ENCODE measurements around the gene VSTM4.

Gene VSTM4

GRCh38 chr10:49076741-49077521 is 38.4 kb downstream of the VSTM4 start:
- no peak overlapping the region for H2BK5ac ChIP-seq (ENCODE audit: low read length)
- H3K4me3 ChIP-seq (ENCODE audit: low read length), result no peak overlapping the region
- H3K4me1 ChIP-seq (ENCODE audit: control insufficient read depth, low read depth, low read length), result no peaks in the 10 kb centered on the region
- no peaks in the 10 kb centered on the region for H3K79me1 ChIP-seq (ENCODE audit: low read length)
- no peak for DNase-seq
- H4K8ac ChIP-seq (ENCODE audit: low read depth, low read length), result no peak overlapping the region
- no peaks in the 10 kb centered on the region for H3K27me3 ChIP-seq (ENCODE audit: insufficient read depth, low read length, poor library complexity)
- no peak overlapping the region for H4K5ac ChIP-seq (ENCODE audit: low read length)
- H2BK120ac ChIP-seq (ENCODE audit: low read depth, low read length), result no peak overlapping the region
- H3K36me3 ChIP-seq (ENCODE audit: control insufficient read depth, insufficient read depth, low read length), result no peaks in the 10 kb centered on the region
- peak overlapping the region; percentile 80 for H3K23ac ChIP-seq (ENCODE audit: low read length)
- H3K4me2 ChIP-seq (ENCODE audit: low read length), result no peak overlapping the region
- no peak overlapping the region for H3K18ac ChIP-seq (ENCODE audit: low read length)
- no peak overlapping the region for H3K27ac ChIP-seq (ENCODE audit: low read depth, low read length)
- H2AK5ac ChIP-seq (ENCODE audit: low read length), result no peak overlapping the region
- H3K9ac ChIP-seq (ENCODE audit: low read length), result no peak overlapping the region
- WGBS (ENCODE audit: extremely low coverage, insufficient coverage, low lambda C conversion rate), result no CpG with 5 or more reads among the region's 13 CpGs
- H3K4ac ChIP-seq (ENCODE audit: low read depth, low read length), result no peak overlapping the region
- no peak overlapping the region for H2BK15ac ChIP-seq (replicated peaks; ENCODE audit: low read depth)
- no peak overlapping the region for H3K56ac ChIP-seq (ENCODE audit: low read length)
- H3K79me2 ChIP-seq (ENCODE audit: control insufficient read depth, insufficient read depth, low read length), result no peaks in the 10 kb centered on the region

- no peak overlapping the region for H3K23ac ChIP-seq (ENCODE audit: low read length)
- no peaks in the 10 kb centered on the region for H3K79me2 ChIP-seq (ENCODE audit: control insufficient read depth, insufficient read depth, low read length)
- H4K5ac ChIP-seq (ENCODE audit: low read length), result no peak overlapping the region
- H3K4me3 ChIP-seq (ENCODE audit: low read length), result no peak overlapping the region
- H3K9ac ChIP-seq (ENCODE audit: low read length), result no peak overlapping the region
- H2AK5ac ChIP-seq (ENCODE audit: low read length), result no peak overlapping the region
- H2BK120ac ChIP-seq (ENCODE audit: low read depth, low read length), result no peak overlapping the region
- H4K8ac ChIP-seq (ENCODE audit: low read depth, low read length), result no peak overlapping the region
- H3K4me2 ChIP-seq (ENCODE audit: low read length), result no peak overlapping the region
- no peaks in the 10 kb centered on the region for H3K4me1 ChIP-seq (ENCODE audit: control insufficient read depth, low read depth, low read length)
- no peak for DNase-seq
- no peaks in the 10 kb centered on the region for H3K79me1 ChIP-seq (ENCODE audit: low read length)
- H3K27me3 ChIP-seq (ENCODE audit: insufficient read depth, low read length, poor library complexity), result no peaks in the 10 kb centered on the region
- H3K18ac ChIP-seq (ENCODE audit: low read length), result no peak overlapping the region
- H3K27ac ChIP-seq (ENCODE audit: low read depth, low read length), result no peak overlapping the region
- H2BK5ac ChIP-seq (ENCODE audit: low read length), result no peak overlapping the region
- WGBS (ENCODE audit: extremely low coverage, insufficient coverage, low lambda C conversion rate), result no CpG with 5 or more reads among the region's 7 CpGs
- no peak overlapping the region for H3K56ac ChIP-seq (ENCODE audit: low read length)
- no peak overlapping the region for H3K4ac ChIP-seq (ENCODE audit: low read depth, low read length)
- no peak overlapping the region for H2BK15ac ChIP-seq (replicated peaks; ENCODE audit: low read depth)
- H3K36me3 ChIP-seq (ENCODE audit: control insufficient read depth, insufficient read depth, low read length), result no peaks in the 10 kb centered on the region
Measured at GRCh38 chr10:49076319-49076718, 39.0 kb downstream of the VSTM4 start.

- Histone ChIP-seq H3K4me1 (ENCODE audit: control insufficient read depth, low read depth, low read length) (no peaks in the 10 kb centered on the region), H3K36me3 (ENCODE audit: control insufficient read depth, insufficient read depth, low read length) (no peaks in the 10 kb centered on the region), H4K5ac (ENCODE audit: low read length) (no peak overlapping the region), H4K8ac (ENCODE audit: low read depth, low read length) (no peak overlapping the region), H2BK5ac (ENCODE audit: low read length) (no peak overlapping the region), H3K79me2 (ENCODE audit: control insufficient read depth, insufficient read depth, low read length) (no peaks in the 10 kb centered on the region), H3K18ac (ENCODE audit: low read length) (no peak overlapping the region), H3K4me2 (ENCODE audit: low read length) (no peak overlapping the region), H3K4ac (ENCODE audit: low read depth, low read length) (no peak overlapping the region), H2BK120ac (ENCODE audit: low read depth, low read length) (no peak overlapping the region), H3K23ac (ENCODE audit: low read length) (no peak overlapping the region), H3K27ac (ENCODE audit: low read depth, low read length) (no peak overlapping the region), H3K56ac (ENCODE audit: low read length) (no peak overlapping the region), H2BK15ac (replicated peaks; ENCODE audit: low read depth) (no peak overlapping the region), H2AK5ac (ENCODE audit: low read length) (no peak overlapping the region), H3K79me1 (ENCODE audit: low read length) (no peaks in the 10 kb centered on the region), H3K27me3 (ENCODE audit: insufficient read depth, low read length, poor library complexity) (no peaks in the 10 kb centered on the region), H3K4me3 (ENCODE audit: low read length) (no peak overlapping the region), H3K9ac (ENCODE audit: low read length) (no peak overlapping the region)
- DNase-seq, result no peak
- no CpG with 5 or more reads among the region's 2 CpGs for WGBS (ENCODE audit: extremely low coverage, insufficient coverage, low lambda C conversion rate)
Measured at GRCh38 chr10:49075743-49076142, 39.6 kb downstream of the VSTM4 start.

GRCh38 chr10:49074836-49075682 is 40.3 kb downstream of the VSTM4 start:
- no peaks in the 10 kb centered on the region for H3K79me1 ChIP-seq (ENCODE audit: low read length)
- no peak for DNase-seq
- H4K8ac ChIP-seq (ENCODE audit: low read depth, low read length), result no peak overlapping the region
- no peaks in the 10 kb centered on the region for H3K27me3 ChIP-seq (ENCODE audit: insufficient read depth, low read length, poor library complexity)
- no peak overlapping the region for H2BK120ac ChIP-seq (ENCODE audit: low read depth, low read length)
- H3K9ac ChIP-seq (ENCODE audit: low read length), result no peak overlapping the region
- no peaks in the 10 kb centered on the region for H3K79me2 ChIP-seq (ENCODE audit: control insufficient read depth, insufficient read depth, low read length)
- H4K5ac ChIP-seq (ENCODE audit: low read length), result no peak overlapping the region
- H3K23ac ChIP-seq (ENCODE audit: low read length), result no peak overlapping the region
- no peak overlapping the region for H2AK5ac ChIP-seq (ENCODE audit: low read length)
- no CpG with 5 or more reads among the region's 5 CpGs for WGBS (ENCODE audit: extremely low coverage, insufficient coverage, low lambda C conversion rate)
- H3K18ac ChIP-seq (ENCODE audit: low read length), result no peak overlapping the region
- H2BK15ac ChIP-seq (replicated peaks; ENCODE audit: low read depth), result no peak overlapping the region
- H3K4me1 ChIP-seq (ENCODE audit: control insufficient read depth, low read depth, low read length), result no peaks in the 10 kb centered on the region
- no peaks in the 10 kb centered on the region for H3K36me3 ChIP-seq (ENCODE audit: control insufficient read depth, insufficient read depth, low read length)
- no peak overlapping the region for H2BK5ac ChIP-seq (ENCODE audit: low read length)
- no peak overlapping the region for H3K4me2 ChIP-seq (ENCODE audit: low read length)
- no peak overlapping the region for H3K4ac ChIP-seq (ENCODE audit: low read depth, low read length)
- no peak overlapping the region for H3K4me3 ChIP-seq (ENCODE audit: low read length)
- no peak overlapping the region for H3K27ac ChIP-seq (ENCODE audit: low read depth, low read length)
- H3K56ac ChIP-seq (ENCODE audit: low read length), result no peak overlapping the region

GRCh38 chr10:49072166-49072885 is 43.0 kb downstream of the VSTM4 start:
- Histone ChIP-seq H2BK15ac (replicated peaks; ENCODE audit: low read depth) (no peak overlapping the region), H3K4me2 (ENCODE audit: low read length) (no peak overlapping the region), H4K8ac (ENCODE audit: low read depth, low read length) (no peak overlapping the region), H2BK120ac (ENCODE audit: low read depth, low read length) (no peak overlapping the region), H3K79me2 (ENCODE audit: control insufficient read depth, insufficient read depth, low read length) (no peaks in the 10 kb centered on the region), H2AK5ac (ENCODE audit: low read length) (no peak overlapping the region), H3K4ac (ENCODE audit: low read depth, low read length) (no peak overlapping the region), H2BK5ac (ENCODE audit: low read length) (no peak overlapping the region), H3K4me1 (ENCODE audit: control insufficient read depth, low read depth, low read length) (no peaks in the 10 kb centered on the region), H3K18ac (ENCODE audit: low read length) (no peak overlapping the region), H3K4me3 (ENCODE audit: low read length) (no peak overlapping the region), H4K5ac (ENCODE audit: low read length) (no peak overlapping the region), H3K23ac (ENCODE audit: low read length) (no peak overlapping the region), H3K79me1 (ENCODE audit: low read length) (no peaks in the 10 kb centered on the region), H3K27ac (ENCODE audit: low read depth, low read length) (no peak overlapping the region), H3K27me3 (ENCODE audit: insufficient read depth, low read length, poor library complexity) (no peaks in the 10 kb centered on the region), H3K36me3 (ENCODE audit: control insufficient read depth, insufficient read depth, low read length) (no peaks in the 10 kb centered on the region), H3K9ac (ENCODE audit: low read length) (no peak overlapping the region), H3K56ac (ENCODE audit: low read length) (no peak overlapping the region)
- WGBS (ENCODE audit: extremely low coverage, insufficient coverage, low lambda C conversion rate), result no CpG with 5 or more reads among the region's 4 CpGs
- peak; percentile 5 for DNase-seq

All from mesendoderm (in vitro differentiated cells).